AG04450 (cell line): ENCODE data around the gene LEFTY1. TPM values are rescaled to one million over a fixed set of nuclear protein-coding genes. Genes with fewer than 3 reads are reported as not detected.

Experiments
- CTCF ChIA-PET: fragments of 300-600, 350-600 bp; formaldehyde crosslinking; extraction: SDS; loops from one replicate; lab custom pipeline; 2022; ENCODE audit warnings: antibody characterized with exemption, inconsistent platforms; lab: Charles Lee
- POLR2A ChIA-PET: fragments of 350-600 bp; formaldehyde crosslinking; extraction: SDS; loops from one replicate; lab custom pipeline; 2021; ENCODE audit warnings: antibody characterized with exemption, inconsistent platforms; lab: Yijun Ruan, JAX
- DNase-seq: peaks from one replicate; pipeline ENCODE4 v3.0.0-alpha.2; 2011; ENCODE audit warnings: low read depth, low spot score
- H3K27ac ChIP-seq: one replicate; pipeline ENCODE4 v1.5.1; 2012; ENCODE audit warnings: low read depth, low read length, control low read depth
- H3K27me3 ChIP-seq: one replicate; pipeline ENCODE4 v1.6.0; 2012; ENCODE audit warnings: low read length; ENCODE audit not compliant: control insufficient read depth, insufficient read depth
- H3K4me3 ChIP-seq: 2 replicates; pipeline ENCODE4 v1.5.1; 2011; ENCODE audit warnings: mild to moderate bottlenecking, low read depth, low read length, control low read depth
- H3K9me3 ChIP-seq: 2 replicates; pipeline ENCODE4 v1.5.1; 2012; ENCODE audit warnings: low read length; ENCODE audit not compliant: control insufficient read depth, insufficient read depth
- CTCF ChIP-seq: IDR thresholded peaks from 2 replicates; pipeline ENCODE4 v1.5.1; 2011; ENCODE audit warnings: low read depth, low read length, control low read depth, inconsistent platforms
- polyA plus RNA-seq: library from polyadenylated mRNA; depleted of rRNA; stranded (reverse); fragments of >200 nt; gene quantifications from 2 replicates; pipeline ENCODE4 v1.2.3, GENCODE V29; 2011

The LEFTY1 gene
- polyA plus RNA-seq, 1 experiment, result 0.05 TPM

GRCh38 chr1:225928186-225929175 lies 39.5 kb upstream of the LEFTY1 start:
- no peak overlapping the region for H3K27ac ChIP-seq
- H3K9me3 ChIP-seq, result no peaks in the 10 kb centered on the region
- DNase-seq, result no peak
- ChIA-PET CTCF (interaction anchor here (1.0 to 2.7 kb wide), 2 partner anchors 17 to 136 kb away, joined by 3 to 9 read pairs; no protein-coding TSS in a partner anchor), POLR2A (no interaction called here)
- no peak for TF ChIP-seq CTCF
- no peak overlapping the region for H3K4me3 ChIP-seq
- H3K27me3 ChIP-seq, result no peaks in the 10 kb centered on the region

GRCh38 chr1:225926551-225927113 lies 37.7 kb upstream of the LEFTY1 start:
- ChIA-PET POLR2A (no interaction called here), CTCF (no interaction called here)
- no peak for TF ChIP-seq CTCF
- no peaks in the 10 kb centered on the region for H3K9me3 ChIP-seq
- no peak overlapping the region for H3K27ac ChIP-seq
- no peaks in the 10 kb centered on the region for H3K27me3 ChIP-seq
- DNase-seq, result no peak
- no peak overlapping the region for H3K4me3 ChIP-seq

GRCh38 chr1:225923692-225924555 lies 35.0 kb upstream of the LEFTY1 start, which contains the start of gene PYCR2:
PYCR2 (minus strand) TSS chr1:225924250; CDS start chr1:225924110, 140 bp downstream.
- Histone ChIP-seq H3K9me3 (no peaks in the 10 kb centered on the region), H3K4me3 (peak within 1 kb of the TSS; percentile 89), H3K27me3 (no peaks in the 10 kb centered on the region), H3K27ac (peak within 1 kb of the TSS; percentile 81)
- CTCF ChIA-PET, result interaction anchor here (4.3 kb wide), 1 partner anchor 12 kb away, joined by 21 read pairs; no protein-coding TSS in a partner anchor
- no peak; the same call in 1 of the 2 replicates for TF ChIP-seq CTCF
- DNase-seq, result peak; percentile 91
- POLR2A ChIA-PET, result interaction anchor here (0.5 to 1.7 kb wide), 13 partner anchors 9 to 449 kb away, joined by 3 to 7 read pairs (median 4); partner anchors contain the start of genes H3-3A, LEFTY2, SDE2 and TMEM63A

DNA sequence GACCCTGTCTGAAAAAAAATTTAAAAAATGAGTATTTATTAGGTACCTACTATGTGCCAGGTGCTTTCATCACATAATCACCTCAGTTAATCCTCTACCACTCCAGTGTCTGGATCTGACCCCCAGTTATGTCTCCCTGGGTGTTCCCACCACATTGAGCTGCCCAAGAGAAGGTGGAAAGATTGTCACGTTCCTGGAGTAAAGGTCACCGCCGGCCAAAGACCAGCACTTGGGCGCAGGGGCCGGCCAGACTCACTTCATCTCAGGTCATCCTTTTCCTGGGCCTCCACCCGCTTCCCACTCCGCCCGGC lies 34.4 kb upstream of the LEFTY1 start:
- Histone ChIP-seq H3K27me3 (no peaks in the 10 kb centered on the region), H3K9me3 (no peaks in the 10 kb centered on the region), H3K4me3 (peak overlapping the region; percentile 89), H3K27ac (peak overlapping the region; percentile 81)
- no peak for DNase-seq
- CTCF ChIA-PET, result interaction anchor here (4.3 kb wide), 1 partner anchor 12 kb away, joined by 21 read pairs; no protein-coding TSS in a partner anchor
- TF ChIP-seq CTCF, result no peak
- POLR2A ChIA-PET, result interaction anchor here (1.1 to 1.7 kb wide), 4 partner anchors 10 to 146 kb away, joined by 3 to 7 read pairs (median 5); partner anchors contain the start of genes H3-3A and TMEM63A
